CD4-positive, alpha-beta memory T cell (primary cell): ENCODE measurements around the gene EMX2. TPM values are rescaled to one million over a fixed set of nuclear protein-coding genes. Genes with fewer than 3 reads are reported as not detected.

Source experiments
- CTCF ChIA-PET: fragments of 350-600 bp; sonication (Branson Sonifier 250); formaldehyde crosslinking; loops from one replicate; lab custom pipeline; 2021; ENCODE audit warnings: inconsistent platforms; ENCODE audit not compliant: partially characterized antibody; lab: Charles Lee
- POLR2A ChIA-PET: fragments of 350-600 bp; sonication (Branson Sonifier 250); formaldehyde crosslinking; loops from one replicate; lab custom pipeline; 2021; ENCODE audit not compliant: partially characterized antibody; lab: Charles Lee
- DNase-seq, 5 donors: peaks; one replicate each; pipeline versions ENCODE4 v3.0.0 to v3.0.0-alpha.2; 2020 to 2022; ENCODE audit warnings: mixed read lengths in 1 of 5
- H3K27ac ChIP-seq: one replicate; pipeline ENCODE4 v1.7.0; 2013; ENCODE audit warnings: low read depth, low read length
- H3K27me3 ChIP-seq: 2 replicates; pipeline ENCODE4 v1.7.0; 2013; ENCODE audit warnings: mild to moderate bottlenecking, low read length, moderate library complexity; ENCODE audit not compliant: insufficient read depth
- H3K36me3 ChIP-seq: 2 replicates; pipeline ENCODE4 v1.7.0; 2013; ENCODE audit warnings: mild to moderate bottlenecking, low read length, moderate library complexity; ENCODE audit not compliant: insufficient read depth
- H3K4me1 ChIP-seq: 2 replicates; pipeline ENCODE4 v1.7.0; 2013; ENCODE audit warnings: mild to moderate bottlenecking, low read length, moderate library complexity; ENCODE audit not compliant: insufficient read depth
- H3K4me3 ChIP-seq, 2 donors: one replicate each; pipeline ENCODE4 v1.7.0; 2013; ENCODE audit warnings: low read length in 2 of 2, mild to moderate bottlenecking in 1 of 2
- H3K9me3 ChIP-seq, 2 donors: one replicate each; pipeline ENCODE4 v1.7.0; 2013; ENCODE audit warnings: low read length in 2 of 2, control low read depth in 1 of 2; ENCODE audit not compliant: control insufficient read depth in 1 of 2
- H3K27ac Mint-ChIP-seq, 7 donors: one replicate each; pipeline ENCODE4 v1.8.0; 2020 to 2021; ENCODE audit warnings: mixed read lengths in 7 of 7, mild to moderate bottlenecking in 6 of 7, inconsistent platforms in 3 of 7, moderate library complexity in 3 of 7
- H3K27me3 Mint-ChIP-seq, 2 donors: one replicate each; pipeline ENCODE4 v1.8.0; 2020 to 2021; ENCODE audit warnings: mixed read lengths in 2 of 2
- H3K36me3 Mint-ChIP-seq, 2 donors: one replicate each; pipeline ENCODE4 v1.8.0; 2020 to 2021; ENCODE audit warnings: mixed read lengths in 2 of 2, inconsistent platforms in 1 of 2, mild to moderate bottlenecking in 1 of 2
- H3K4me1 Mint-ChIP-seq, 4 donors: one replicate each; pipeline ENCODE4 v1.8.0; 2020 to 2021; ENCODE audit warnings: mixed read lengths in 4 of 4, mild to moderate bottlenecking in 1 of 4
- H3K4me3 Mint-ChIP-seq, 8 donors: one replicate each; pipeline ENCODE4 v1.8.0; 2020 to 2021; ENCODE audit warnings: mixed read lengths in 8 of 8, mild to moderate bottlenecking in 7 of 8, moderate library complexity in 6 of 8, inconsistent platforms in 3 of 8
- H3K9me3 Mint-ChIP-seq, 8 donors: one replicate each; pipeline ENCODE4 v1.8.0; 2020 to 2021; ENCODE audit warnings: mixed read lengths in 8 of 8, mild to moderate bottlenecking in 5 of 8, inconsistent platforms in 3 of 8, moderate library complexity in 1 of 8
- intact Hi-C: fragments of 100-400 bp; cut with micrococcal nuclease; formaldehyde crosslinking; loops from one replicate; pipeline ENCODE4 v1.15.1; 2023
- polyA plus RNA-seq, 2 donors: library from polyadenylated mRNA; unstranded; fragments of 300-500 nt; fragmentation: Illumina TruSeq; gene quantifications; one replicate each; pipeline ENCODE4 v1.2.3, GENCODE V29; 2021
- total RNA-seq, 2 experiments: library from RNA; stranded (reverse); gene quantifications; one replicate each; pipeline ENCODE4 v1.2.3, GENCODE V29; 2021

Gene EMX2
- total and polyA plus RNA-seq, 4 experiments from 2014 or later: not detected

DNA sequence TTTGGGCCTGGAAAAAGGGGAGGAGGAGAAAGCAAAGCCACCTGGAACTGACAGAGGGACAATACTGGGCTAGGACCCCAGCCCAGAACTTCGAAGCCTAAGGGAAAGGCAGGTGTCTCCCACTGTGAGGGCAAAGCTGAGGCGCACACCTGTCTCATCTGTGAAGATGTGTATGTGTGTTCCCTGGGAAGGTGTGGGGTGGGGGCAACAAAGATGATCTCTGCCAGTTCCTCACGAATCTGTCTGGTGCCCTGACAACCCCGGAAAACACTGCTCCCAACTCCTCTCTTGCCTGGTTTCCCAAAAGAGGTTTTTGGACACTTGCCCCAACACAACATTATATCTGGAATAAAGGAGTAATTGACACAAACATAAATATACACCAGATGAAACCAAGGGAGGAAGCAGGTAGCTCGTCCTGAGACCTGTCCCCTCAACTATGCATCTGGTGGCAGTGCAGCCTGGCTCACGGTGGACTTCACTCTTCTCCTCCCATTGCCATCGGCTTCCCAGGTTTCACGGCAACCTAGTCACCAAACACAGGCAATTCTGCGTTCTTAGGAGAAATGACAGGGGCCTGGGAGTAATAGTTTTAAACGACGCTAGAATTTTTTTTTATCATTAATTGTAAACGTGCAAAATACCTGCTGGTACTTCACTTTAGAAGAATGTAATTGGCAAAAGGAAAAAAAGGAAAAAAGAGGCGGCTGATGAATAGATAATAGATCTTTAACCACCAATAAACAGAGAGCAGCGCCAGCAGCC lies 1.7 kb upstream of the EMX2 start:
- no peak for DNase-seq
- H3K9me3 ChIP-seq: no peaks in the 10 kb centered on the region
- intact Hi-C loops: no loop called here
- H3K27ac ChIP-seq: no peak overlapping the region
- H3K36me3 ChIP-seq: no peaks in the 10 kb centered on the region
- H3K9me3 Mint-ChIP-seq: peaks cover 0 to 4% (median 0%) of the 10 kb centered on the region in 8 donors
- peak overlapping the region in 4 of 8 donors; percentile 8 to 52 (median 15) for H3K4me3 Mint-ChIP-seq
- H3K4me3 ChIP-seq: no peak overlapping the region
- ChIA-PET CTCF (no interaction called here), POLR2A (no interaction called here)
- no peaks in the 10 kb centered on the region for H3K36me3 Mint-ChIP-seq
- H3K27me3 Mint-ChIP-seq: peaks cover 42 to 44% of the 10 kb centered on the region in 2 donors
- H3K4me1 ChIP-seq: peaks cover 14% of the 10 kb centered on the region
- H3K27ac Mint-ChIP-seq: no peak overlapping the region
- peaks cover under 1 to 24% (median 16%) of the 10 kb centered on the region in 4 donors for H3K4me1 Mint-ChIP-seq
- peaks cover 44% of the 10 kb centered on the region for H3K27me3 ChIP-seq

DNA sequence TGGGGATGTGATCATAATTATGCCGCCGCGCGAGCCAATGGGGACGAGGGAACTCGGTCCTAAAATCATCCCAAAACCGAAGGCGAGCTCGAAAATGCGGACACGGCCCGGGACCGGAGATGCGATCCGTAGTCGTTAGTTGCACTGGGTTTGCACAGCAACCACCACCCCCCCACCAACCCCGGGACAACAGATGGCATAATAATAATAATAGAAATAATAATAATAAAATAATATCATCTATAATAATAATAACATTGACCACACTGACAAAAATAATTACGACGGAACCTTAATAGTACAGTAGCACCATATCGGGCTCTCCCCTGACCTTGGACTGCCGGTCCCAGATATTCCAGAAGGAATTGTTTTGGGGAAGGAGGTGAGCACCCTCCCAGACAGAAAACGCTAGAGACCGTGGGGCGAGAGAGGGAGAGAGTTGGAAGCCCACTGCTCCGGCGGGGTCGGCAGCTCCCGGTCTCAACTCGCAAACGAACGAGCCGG lies 1.1 kb upstream of the EMX2 start:
- Mint-ChIP-seq H3K27me3 (peaks cover 44 to 45% of the 10 kb centered on the region in 2 donors), H3K27ac (no peak overlapping the region), H3K4me3 (peak overlapping the region in 7 of 8 donors; percentile 13 to 73 (median 53)), H3K4me1 (peaks cover 3 to 29% (median 22%) of the 10 kb centered on the region in 4 donors), H3K36me3 (no peaks in the 10 kb centered on the region), H3K9me3 (peaks cover 0 to 4% (median 0%) of the 10 kb centered on the region in 8 donors)
- DNase-seq: no peak
- Histone ChIP-seq H3K27ac (no peak overlapping the region), H3K4me3 (no peak overlapping the region), H3K36me3 (no peaks in the 10 kb centered on the region), H3K27me3 (peaks cover 39% of the 10 kb centered on the region), H3K9me3 (no peaks in the 10 kb centered on the region), H3K4me1 (peaks cover 14% of the 10 kb centered on the region)
- CTCF ChIA-PET: no interaction called here
- POLR2A ChIA-PET: no interaction called here
- intact Hi-C loops: no loop called here

DNA sequence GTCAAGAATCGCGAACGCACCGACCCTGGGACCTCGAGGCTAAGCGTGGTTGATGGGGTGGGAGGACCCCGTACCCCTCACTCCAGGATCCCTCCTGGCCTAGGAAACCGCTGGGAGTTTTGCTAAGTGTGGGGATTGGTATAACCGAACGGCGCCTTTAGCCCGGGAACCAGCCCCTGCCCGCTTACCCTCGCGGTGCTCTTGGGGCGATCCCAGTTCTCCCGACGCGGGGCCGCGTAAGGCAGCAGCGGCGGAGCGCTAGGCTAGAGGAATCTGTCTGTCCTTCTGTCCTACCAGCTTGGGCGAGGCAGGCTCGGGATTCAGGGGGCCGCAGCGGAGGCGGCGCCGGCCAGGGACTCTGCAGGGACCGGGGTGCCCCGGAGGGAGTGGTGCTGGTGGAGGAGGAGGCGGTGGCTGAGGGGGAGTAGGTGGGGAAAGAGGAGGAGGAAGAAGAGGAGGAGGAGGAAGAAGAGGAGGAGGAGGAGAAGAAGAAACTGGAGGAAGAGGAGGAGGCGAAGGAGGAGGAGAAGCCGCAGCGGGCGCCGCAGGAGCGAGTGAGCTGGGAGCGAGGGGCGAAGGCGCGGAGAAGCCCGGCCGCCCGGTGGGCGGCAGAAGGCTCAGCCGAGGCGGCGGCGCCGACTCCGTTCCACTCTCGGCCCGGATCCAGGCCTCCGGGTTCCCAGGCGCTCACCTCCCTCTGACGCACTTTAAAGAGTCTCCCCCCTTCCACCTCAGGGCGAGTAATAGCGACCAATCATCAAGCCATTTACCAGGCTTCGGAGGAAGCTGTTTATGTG lies 439 bp upstream of the EMX2 start:
- Histone ChIP-seq H3K27me3 (peaks cover 43% of the 10 kb centered on the region), H3K4me3 (no peak overlapping the region), H3K4me1 (peaks cover 18% of the 10 kb centered on the region), H3K36me3 (no peaks in the 10 kb centered on the region), H3K9me3 (no peaks in the 10 kb centered on the region), H3K27ac (no peak overlapping the region)
- ChIA-PET CTCF (no interaction called here), POLR2A (no interaction called here)
- peak overlapping the region in 6 of 8 donors; percentile 30 to 73 (median 48) for H3K4me3 Mint-ChIP-seq
- peaks cover 3 to 31% (median 22%) of the 10 kb centered on the region in 4 donors for H3K4me1 Mint-ChIP-seq
- DNase-seq: no peak
- intact Hi-C loops: no loop called here
- H3K36me3 Mint-ChIP-seq: no peaks in the 10 kb centered on the region
- peaks cover 41 to 43% of the 10 kb centered on the region in 2 donors for H3K27me3 Mint-ChIP-seq
- H3K9me3 Mint-ChIP-seq: peaks cover 0 to 4% (median 0%) of the 10 kb centered on the region in 8 donors
- H3K27ac Mint-ChIP-seq: no peak overlapping the region

- Histone ChIP-seq H3K9me3 (no peaks in the 10 kb centered on the region), H3K27me3 (peaks cover 46% of the 10 kb centered on the region), H3K4me3 (no peak overlapping the region), H3K27ac (no peak overlapping the region), H3K4me1 (peaks cover 26% of the 10 kb centered on the region), H3K36me3 (no peaks in the 10 kb centered on the region)
- ChIA-PET POLR2A (no interaction called here), CTCF (no interaction called here)
- H3K27ac Mint-ChIP-seq: no peak overlapping the region
- no peaks in the 10 kb centered on the region for H3K36me3 Mint-ChIP-seq
- peaks cover 50 to 53% of the 10 kb centered on the region in 2 donors for H3K27me3 Mint-ChIP-seq
- H3K4me3 Mint-ChIP-seq: peak overlapping the region in 1 of 8 donors; percentile 41
- peaks cover 6 to 41% (median 29%) of the 10 kb centered on the region in 4 donors for H3K4me1 Mint-ChIP-seq
- intact Hi-C loops: no loop called here
- H3K9me3 Mint-ChIP-seq: peaks cover 0 to 4% (median 0%) of the 10 kb centered on the region in 8 donors
- no peak for DNase-seq
Observed at GRCh38 chr10:117543225-117544003, 868 bp downstream of the EMX2 start.

DNA sequence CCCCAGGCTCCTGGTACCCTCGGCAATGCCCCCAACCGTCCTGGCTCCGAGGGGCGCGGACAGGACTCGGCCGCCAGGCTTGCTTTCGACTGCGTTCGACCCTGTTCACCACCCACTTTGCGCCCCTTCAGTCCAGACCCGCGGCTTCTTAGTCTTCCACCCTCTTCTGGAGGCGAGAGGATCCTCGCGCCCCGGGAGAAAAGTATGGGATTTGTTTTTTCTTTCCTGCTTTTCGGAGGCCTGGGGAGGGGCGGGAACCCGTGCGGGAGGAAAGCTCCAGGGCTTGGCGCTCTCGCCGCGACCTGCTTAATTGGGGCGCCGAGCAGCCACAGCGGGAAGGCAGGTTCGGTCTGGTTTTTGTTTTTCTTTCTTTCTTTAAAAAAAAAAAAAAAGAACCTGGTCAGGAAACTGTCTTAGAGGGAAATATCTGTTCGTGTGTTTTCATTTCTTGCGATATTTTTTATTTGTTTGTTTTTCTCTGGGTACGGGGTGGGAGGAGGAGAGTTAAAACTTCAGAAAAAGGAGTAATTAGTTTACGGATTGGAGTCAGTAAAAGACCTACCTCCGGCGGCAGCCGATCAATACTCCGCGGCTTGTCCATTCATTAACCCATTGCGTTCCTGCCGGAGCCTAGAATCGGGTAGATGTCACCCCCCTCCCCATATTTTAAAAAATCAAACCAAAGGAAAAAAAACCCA lies 1.6 kb downstream of the EMX2 start:
- H3K27me3 Mint-ChIP-seq: peaks cover 43 to 51% of the 10 kb centered on the region in 2 donors
- no peak for DNase-seq
- no peaks in the 10 kb centered on the region for H3K36me3 Mint-ChIP-seq
- H3K9me3 ChIP-seq: no peaks in the 10 kb centered on the region
- H3K9me3 Mint-ChIP-seq: peaks cover 0 to 6% (median 0%) of the 10 kb centered on the region in 8 donors
- H3K4me3 ChIP-seq: no peak overlapping the region
- intact Hi-C loops: no loop called here
- H3K4me1 Mint-ChIP-seq: peaks cover 6 to 41% (median 29%) of the 10 kb centered on the region in 4 donors
- peaks cover 26% of the 10 kb centered on the region for H3K4me1 ChIP-seq
- no peak overlapping the region for H3K27ac Mint-ChIP-seq
- peaks cover 42% of the 10 kb centered on the region for H3K27me3 ChIP-seq
- no peak overlapping the region for H3K27ac ChIP-seq
- CTCF ChIA-PET: no interaction called here
- H3K4me3 Mint-ChIP-seq: peak overlapping the region in 7 of 8 donors; percentile 51 to 68 (median 62)
- POLR2A ChIA-PET: no interaction called here
- H3K36me3 ChIP-seq: no peaks in the 10 kb centered on the region

DNA sequence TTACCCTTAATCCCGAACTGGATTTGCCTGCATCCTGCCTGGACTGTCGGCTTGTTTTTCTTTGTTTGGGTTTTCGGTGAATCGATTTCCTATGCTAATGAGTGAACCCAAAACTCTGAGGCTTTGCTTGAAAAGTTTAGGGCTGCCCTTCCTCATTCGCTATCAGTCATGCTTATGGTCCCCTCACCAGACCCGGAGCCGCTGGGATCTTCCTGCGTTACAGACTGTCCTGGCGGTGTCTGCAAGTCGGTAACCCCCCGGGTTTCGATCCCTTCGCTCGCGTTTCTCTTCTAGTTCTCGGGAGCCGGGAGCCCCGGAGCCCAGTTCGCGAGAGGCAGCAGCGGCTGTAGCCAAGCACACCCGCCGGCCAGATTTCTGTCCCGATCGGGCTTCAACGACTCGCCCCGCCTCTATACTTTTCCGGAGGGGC lies 2.2 kb downstream of the EMX2 start:
- H3K27me3 ChIP-seq: peaks cover 43% of the 10 kb centered on the region
- peaks cover 6 to 41% (median 29%) of the 10 kb centered on the region in 4 donors for H3K4me1 Mint-ChIP-seq
- H3K9me3 ChIP-seq: no peaks in the 10 kb centered on the region
- CTCF ChIA-PET: no interaction called here
- H3K9me3 Mint-ChIP-seq: peaks cover 0 to 6% (median 0%) of the 10 kb centered on the region in 8 donors
- peaks cover 26% of the 10 kb centered on the region for H3K4me1 ChIP-seq
- DNase-seq: no peak
- H3K27ac ChIP-seq: no peak overlapping the region
- no peaks in the 10 kb centered on the region for H3K36me3 ChIP-seq
- peak overlapping the region in 6 of 8 donors; percentile 4 to 68 (median 60) for H3K4me3 Mint-ChIP-seq
- POLR2A ChIA-PET: no interaction called here
- peaks cover 43 to 51% of the 10 kb centered on the region in 2 donors for H3K27me3 Mint-ChIP-seq
- intact Hi-C loops: no loop called here
- H3K36me3 Mint-ChIP-seq: no peaks in the 10 kb centered on the region
- H3K27ac Mint-ChIP-seq: no peak overlapping the region
- H3K4me3 ChIP-seq: no peak overlapping the region
